Activated CD4-positive, CD25-positive, alpha-beta regulatory T cell (primary cell): ENCODE data around the gene ABHD10.

Source experiments
- DNase-seq, 4 experiments: peaks; one replicate each; lab custom pipeline; 2025; lab: John Stamatoyannopoulos, UW

ABHD10 gene

GRCh38 chr3:112000966-112001365 lies 22.1 kb downstream of the ABHD10 start:
- DNase-seq: no peak

- DNase-seq: no peak
Observed at GRCh38 chr3:112001526-112001925, 22.7 kb downstream of the ABHD10 start.

- peak in 1 of 4 experiments; percentile 20 for DNase-seq
Observed at GRCh38 chr3:112002096-112002971, 23.5 kb downstream of the ABHD10 start.

- no peak for DNase-seq
Observed at GRCh38 chr3:112003321-112004080, 24.7 kb downstream of the ABHD10 start.

GRCh38 chr3:112004187-112004586 lies 25.4 kb downstream of the ABHD10 start:
- no peak for DNase-seq

GRCh38 chr3:112004669-112005068 lies 25.8 kb downstream of the ABHD10 start:
- DNase-seq: no peak

- no peak for DNase-seq
Observed at GRCh38 chr3:112005091-112005672, 26.4 kb downstream of the ABHD10 start.

GRCh38 chr3:112007633-112008032 lies 28.8 kb downstream of the ABHD10 start:
- DNase-seq: no peak

- DNase-seq: no peak
Observed at GRCh38 chr3:112009670-112010069, 30.8 kb downstream of the ABHD10 start.

- DNase-seq: no peak
Observed at GRCh38 chr3:112010636-112011035, 31.8 kb downstream of the ABHD10 start.

GRCh38 chr3:112011376-112011940 lies 32.6 kb downstream of the ABHD10 start:
- no peak for DNase-seq

- DNase-seq: no peak
Observed at GRCh38 chr3:112012205-112012992, 33.6 kb downstream of the ABHD10 start.

- DNase-seq: peak in 3 of 4 experiments; percentile 7 to 28 (median 16)
Observed at GRCh38 chr3:112013058-112013783, 34.4 kb downstream of the ABHD10 start.

GRCh38 chr3:112013784-112014143 lies 34.9 kb downstream of the ABHD10 start:
- DNase-seq: no peak

GRCh38 chr3:112017091-112017490 lies 38.3 kb downstream of the ABHD10 start:
- no peak for DNase-seq

GRCh38 chr3:112018712-112019111 lies 39.9 kb downstream of the ABHD10 start:
- no peak for DNase-seq

GRCh38 chr3:112019716-112020115 lies 40.9 kb downstream of the ABHD10 start:
- no peak for DNase-seq

- DNase-seq: no peak
Observed at GRCh38 chr3:112020674-112021085, 41.9 kb downstream of the ABHD10 start.

- no peak for DNase-seq
Observed at GRCh38 chr3:112027142-112027541, 48.3 kb downstream of the ABHD10 start.

GRCh38 chr3:112027826-112028225 lies 49.0 kb downstream of the ABHD10 start:
- DNase-seq: no peak

- DNase-seq: no peak
Observed at GRCh38 chr3:112030901-112031300, 52.1 kb downstream of the ABHD10 start.
